T-helper 17 cell (primary cell): Measurements from ENCODE around the gene CTDSP2. TPM values are rescaled to one million over a fixed set of nuclear protein-coding genes. Genes with fewer than 3 reads are reported as not detected.

Experiments
- ATAC-seq: fragments of 150-1000 bp; cut with Tn5 transposase; 2 replicates; pipeline ENCODE4 v1.10.0; 2021; ENCODE audit warnings: mild to moderate bottlenecking, moderate library complexity
- DNase-seq, 3 donors: peaks; one replicate each; pipeline versions ENCODE4 v3.0.0 to v3.0.0-alpha.2; 2020 to 2021
- H3K9me3 ChIP-seq: one replicate; pipeline ENCODE4 v1.7.0; 2013; ENCODE audit warnings: low read length, mild to moderate bottlenecking; ENCODE audit not compliant: control insufficient read depth, poor library complexity, severe bottlenecking
- H3K27ac Mint-ChIP-seq: one replicate; pipeline ENCODE4 v1.8.0; 2022; ENCODE audit warnings: mild to moderate bottlenecking, moderate library complexity, mixed read lengths
- H3K27me3 Mint-ChIP-seq: one replicate; pipeline ENCODE4 v1.8.0; 2022; ENCODE audit warnings: mixed read lengths
- H3K36me3 Mint-ChIP-seq: one replicate; pipeline ENCODE4 v1.8.0; 2022; ENCODE audit warnings: low read depth, mixed read lengths
- H3K4me1 Mint-ChIP-seq: one replicate; pipeline ENCODE4 v1.8.0; 2022; ENCODE audit warnings: mild to moderate bottlenecking, mixed read lengths
- H3K4me3 Mint-ChIP-seq: one replicate; pipeline ENCODE4 v1.8.0; 2022; ENCODE audit warnings: mild to moderate bottlenecking, moderate library complexity, mixed read lengths
- total RNA-seq, 4 donors: library from RNA in 2 of 4; stranded (reverse) in 2 of 4; gene quantifications; one replicate each; pipeline ENCODE4 v1.2.3 and lab custom pipeline; 2022 to 2026

CTDSP2 gene
- total RNA-seq, 2 donors from 2014 or later: 114 to 132 TPM

DNA sequence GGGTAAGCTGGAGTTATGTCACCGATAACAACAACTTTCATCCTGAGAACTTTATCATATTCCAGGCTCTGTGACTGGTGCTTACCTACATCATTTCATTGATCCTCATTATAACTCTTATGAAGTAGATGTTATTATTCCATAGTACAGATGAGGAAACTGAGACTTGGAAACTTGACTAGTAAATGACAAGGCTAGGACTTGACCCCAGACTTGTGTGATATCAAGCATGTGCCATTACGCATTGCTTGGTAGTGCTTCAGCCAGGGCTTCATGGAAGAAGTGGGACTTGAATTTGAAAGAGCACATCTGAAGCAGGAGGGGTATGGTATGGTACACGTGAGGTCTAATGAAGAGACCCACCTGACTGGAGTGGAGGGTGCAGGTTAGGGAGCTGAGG lies 39.9 kb downstream of the CTDSP2 start:
- H3K9me3 ChIP-seq: no peaks in the 10 kb centered on the region
- no peak overlapping the region for H3K27ac Mint-ChIP-seq
- no peak for ATAC-seq
- H3K4me1 Mint-ChIP-seq: peaks cover 4% of the 10 kb centered on the region
- peaks cover 3% of the 10 kb centered on the region for H3K36me3 Mint-ChIP-seq
- no peak overlapping the region for H3K4me3 Mint-ChIP-seq
- no peaks in the 10 kb centered on the region for H3K27me3 Mint-ChIP-seq
- DNase-seq: no peak

DNA sequence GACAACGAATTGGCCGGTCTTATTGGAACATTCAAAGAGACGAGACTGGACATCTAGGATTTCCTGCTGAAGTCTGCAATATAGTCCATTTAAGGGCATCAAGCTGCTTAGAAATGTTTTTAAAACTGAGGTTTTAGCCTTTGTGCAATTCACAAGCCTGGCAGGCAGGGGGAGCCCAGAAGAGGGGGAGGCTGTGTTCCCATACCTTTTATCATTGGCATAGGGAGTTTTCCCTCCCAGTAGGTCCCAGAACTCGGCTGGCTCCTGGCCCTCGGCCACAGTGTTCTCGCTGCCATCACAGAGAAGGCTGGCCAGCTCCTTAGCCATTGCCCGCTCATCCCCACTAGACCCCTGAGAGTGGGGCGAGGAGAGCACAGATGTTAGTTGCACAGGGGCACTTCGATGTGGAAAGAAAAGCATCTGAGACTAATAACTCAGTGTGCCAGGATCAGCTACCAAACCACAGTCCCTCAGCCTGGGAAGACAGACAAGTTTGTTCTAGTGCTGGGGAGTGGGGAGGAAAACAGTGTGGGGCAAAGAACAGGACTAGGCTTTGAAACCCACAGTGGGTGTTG lies 43.1 kb downstream of the CTDSP2 start:
- ATAC-seq (peak; percentile 53), DNase-seq (peak in 1 of 3 donors; percentile 20)
- Mint-ChIP-seq H3K27me3 (no peaks in the 10 kb centered on the region), H3K36me3 (peaks cover 10% of the 10 kb centered on the region), H3K4me1 (peaks cover 10% of the 10 kb centered on the region), H3K4me3 (no peak overlapping the region), H3K27ac (no peak overlapping the region)
- no peaks in the 10 kb centered on the region for H3K9me3 ChIP-seq

DNA sequence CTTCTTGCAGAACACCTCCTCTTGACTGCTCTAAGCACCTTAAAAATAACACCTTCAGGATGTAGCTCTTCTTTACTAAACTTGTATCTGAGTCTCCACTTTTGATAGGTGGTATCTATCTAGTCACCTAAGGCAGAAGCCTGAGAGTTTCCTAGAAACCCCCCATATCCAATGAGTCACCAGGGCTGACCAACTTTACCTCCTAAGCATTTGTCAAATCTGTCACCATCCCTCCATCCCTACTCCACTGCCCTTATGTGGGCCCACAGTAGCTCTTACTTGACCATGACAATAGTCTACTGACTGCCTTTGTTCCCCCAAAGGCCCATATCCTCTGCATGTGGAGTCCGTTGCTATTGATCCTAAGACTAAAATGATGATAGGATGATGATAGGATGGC lies 43.9 kb downstream of the CTDSP2 start:
- peaks cover 12% of the 10 kb centered on the region for H3K36me3 Mint-ChIP-seq
- H3K4me1 Mint-ChIP-seq: peaks cover 10% of the 10 kb centered on the region
- ATAC-seq (no peak), DNase-seq (no peak)
- no peak overlapping the region for H3K27ac Mint-ChIP-seq
- no peak overlapping the region for H3K4me3 Mint-ChIP-seq
- no peaks in the 10 kb centered on the region for H3K27me3 Mint-ChIP-seq
- H3K9me3 ChIP-seq: no peaks in the 10 kb centered on the region

DNA sequence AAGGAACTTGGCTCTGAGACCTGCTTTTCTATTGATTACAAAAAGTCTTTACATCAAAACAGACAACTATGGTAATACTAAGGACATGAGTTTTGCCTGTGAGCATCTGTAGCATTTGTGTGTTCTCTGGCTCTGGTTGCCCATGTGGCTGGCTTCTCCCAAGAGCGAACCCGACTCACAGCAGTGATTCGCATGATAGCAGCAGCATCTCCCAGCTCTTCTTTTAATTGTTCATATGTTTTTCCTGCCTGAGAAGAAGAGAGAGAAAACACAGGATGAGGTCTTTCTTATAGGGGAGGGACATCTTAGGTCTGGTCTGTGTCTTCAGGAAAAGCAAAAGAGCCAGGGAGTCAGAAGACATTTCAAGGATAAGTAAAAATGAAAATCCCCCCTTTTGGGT lies 45.6 kb downstream of the CTDSP2 start:
- Mint-ChIP-seq H3K4me3 (no peak overlapping the region), H3K4me1 (peaks cover 13% of the 10 kb centered on the region), H3K36me3 (peaks cover 16% of the 10 kb centered on the region), H3K27me3 (no peaks in the 10 kb centered on the region), H3K27ac (no peak overlapping the region)
- no peaks in the 10 kb centered on the region for H3K9me3 ChIP-seq
- ATAC-seq (no peak), DNase-seq (no peak)

DNA sequence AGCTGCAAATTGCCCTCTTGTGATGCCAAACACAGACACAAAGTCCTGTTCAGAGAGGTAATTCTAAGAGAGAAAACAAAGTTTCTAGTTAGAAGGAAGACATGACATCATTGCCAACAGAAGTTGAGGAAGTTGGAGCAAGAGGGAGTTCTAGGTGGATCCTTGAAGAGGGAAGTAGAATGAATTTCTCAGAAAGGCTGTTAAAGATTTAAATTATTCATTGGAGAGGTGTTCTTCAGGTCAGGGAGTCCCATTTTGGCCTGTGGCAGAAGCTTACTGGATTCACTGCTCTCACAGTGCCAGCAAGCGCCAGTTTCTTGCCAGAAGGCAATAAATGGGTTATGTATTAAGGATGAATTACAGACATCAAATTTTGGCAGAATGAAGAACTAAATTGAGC lies 48.6 kb downstream of the CTDSP2 start:
- peaks cover 16% of the 10 kb centered on the region for H3K36me3 Mint-ChIP-seq
- H3K4me1 Mint-ChIP-seq: peaks cover 14% of the 10 kb centered on the region
- no peaks in the 10 kb centered on the region for H3K27me3 Mint-ChIP-seq
- H3K4me3 Mint-ChIP-seq: no peak overlapping the region
- ATAC-seq (no peak), DNase-seq (no peak)
- no peaks in the 10 kb centered on the region for H3K9me3 ChIP-seq
- H3K27ac Mint-ChIP-seq: no peak overlapping the region

DNA sequence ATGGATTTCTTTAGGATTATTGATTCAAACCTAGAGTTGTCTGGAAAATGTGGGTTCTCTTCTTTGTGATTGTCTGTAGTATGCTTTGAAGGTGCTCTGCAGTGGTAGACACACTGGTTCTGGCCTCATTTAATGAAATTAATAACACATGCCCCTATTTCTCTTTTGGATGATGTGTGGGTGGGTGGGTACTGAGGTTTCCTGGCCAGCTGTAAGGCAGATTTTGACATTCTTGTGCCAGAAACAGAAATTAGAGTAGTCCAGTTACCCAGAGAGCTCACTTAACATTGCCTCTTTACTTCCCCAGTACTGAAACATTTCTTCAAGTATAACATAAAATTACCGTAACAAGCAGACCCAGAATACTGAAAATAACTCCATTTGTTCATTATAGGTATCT lies 49.5 kb downstream of the CTDSP2 start:
- H3K9me3 ChIP-seq: no peaks in the 10 kb centered on the region
- H3K4me1 Mint-ChIP-seq: peaks cover 12% of the 10 kb centered on the region
- H3K27ac Mint-ChIP-seq: no peak overlapping the region
- no peaks in the 10 kb centered on the region for H3K27me3 Mint-ChIP-seq
- no peak overlapping the region for H3K4me3 Mint-ChIP-seq
- H3K36me3 Mint-ChIP-seq: peaks cover 15% of the 10 kb centered on the region
- ATAC-seq (no peak), DNase-seq (no peak)

DNA sequence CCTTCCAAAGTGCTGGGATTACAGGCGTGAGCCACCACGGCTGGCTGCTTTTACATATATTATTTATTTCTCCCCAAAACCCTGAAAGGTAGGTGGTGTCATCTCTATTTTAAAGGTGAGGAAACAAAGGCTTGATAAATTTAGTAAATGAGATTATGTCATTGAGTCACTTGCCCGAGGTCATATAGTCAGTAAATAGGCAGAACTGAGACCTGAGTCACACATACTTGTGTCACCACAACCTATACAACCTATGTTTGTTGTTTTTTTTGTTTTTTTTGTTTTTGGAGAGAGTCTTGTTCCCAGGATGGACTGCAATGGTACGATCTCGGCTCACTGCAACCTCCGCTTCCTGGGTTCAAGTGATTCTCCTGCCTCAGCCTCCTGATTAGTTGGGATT lies 51.2 kb downstream of the CTDSP2 start:
- ATAC-seq: no peak
- no peak for DNase-seq
- Mint-ChIP-seq H3K36me3 (peaks cover 15% of the 10 kb centered on the region), H3K27ac (no peak overlapping the region), H3K27me3 (no peaks in the 10 kb centered on the region), H3K4me1 (peaks cover 11% of the 10 kb centered on the region), H3K4me3 (no peak overlapping the region)
- H3K9me3 ChIP-seq: no peaks in the 10 kb centered on the region

DNA sequence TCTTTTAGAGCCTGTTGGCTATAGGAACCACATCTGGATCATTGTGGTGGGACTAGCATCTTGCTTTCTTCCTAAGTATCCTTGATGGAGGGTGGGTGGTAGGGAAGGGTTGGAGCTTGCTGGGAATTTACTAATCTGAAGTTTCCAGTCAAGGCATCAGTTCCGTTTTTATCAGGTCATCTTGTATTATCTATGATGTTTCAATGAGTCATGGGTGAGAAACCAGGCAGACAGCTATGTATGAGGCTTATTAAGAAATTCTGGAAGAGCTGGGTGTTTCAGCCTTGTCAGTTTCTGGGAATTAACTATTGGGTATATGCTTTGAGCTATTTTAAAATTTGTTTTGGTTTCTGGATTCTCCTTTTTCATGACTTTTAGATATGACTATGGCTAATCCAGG lies 52.6 kb downstream of the CTDSP2 start:
- no peaks in the 10 kb centered on the region for H3K9me3 ChIP-seq
- H3K27ac Mint-ChIP-seq: no peak overlapping the region
- ATAC-seq (no peak), DNase-seq (no peak)
- H3K4me3 Mint-ChIP-seq: no peak overlapping the region
- H3K36me3 Mint-ChIP-seq: peaks cover 10% of the 10 kb centered on the region
- H3K27me3 Mint-ChIP-seq: no peaks in the 10 kb centered on the region
- H3K4me1 Mint-ChIP-seq: peaks cover 9% of the 10 kb centered on the region

DNA sequence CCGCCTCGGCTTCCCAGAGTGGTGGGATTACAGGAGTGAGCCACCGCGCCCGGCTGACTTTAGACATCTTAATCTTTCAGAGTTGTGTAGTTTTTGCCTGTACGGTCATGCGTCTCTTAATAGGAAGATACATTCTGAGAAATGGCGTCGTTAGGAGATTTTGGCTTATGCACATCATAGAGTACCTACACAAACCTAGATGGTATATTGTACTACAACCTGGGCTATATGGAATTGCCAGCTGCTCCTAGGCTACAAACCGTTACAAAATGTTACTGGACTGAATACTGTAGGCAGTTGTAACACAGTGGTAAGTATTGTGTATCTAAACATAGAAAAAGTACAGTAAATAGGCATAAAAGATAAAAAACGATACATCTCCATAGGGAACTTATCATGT lies 62.7 kb downstream of the CTDSP2 start:
- Mint-ChIP-seq H3K27ac (peak overlapping the region; percentile 99), H3K4me1 (peaks cover 45% of the 10 kb centered on the region), H3K36me3 (peaks cover 7% of the 10 kb centered on the region), H3K4me3 (peak overlapping the region; percentile 65), H3K27me3 (no peaks in the 10 kb centered on the region)
- H3K9me3 ChIP-seq: no peaks in the 10 kb centered on the region
- ATAC-seq (no peak), DNase-seq (no peak)

DNA sequence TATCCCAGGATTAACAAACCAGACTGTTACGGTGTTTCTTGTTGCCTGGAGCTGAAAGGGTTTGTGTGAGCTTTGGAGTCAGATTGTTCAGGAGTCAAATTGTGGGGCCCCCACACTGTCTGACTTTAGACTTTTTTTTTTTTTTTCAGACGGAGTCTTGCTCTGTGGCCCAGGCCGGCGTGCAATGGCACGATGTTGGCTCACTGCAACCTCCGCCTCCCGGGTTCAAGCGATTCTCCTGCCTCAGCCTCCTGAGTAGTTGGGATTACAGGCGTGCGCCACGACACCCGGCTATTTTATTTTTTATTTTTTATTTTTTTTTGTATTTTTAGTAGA lies 63.1 kb downstream of the CTDSP2 start:
- ATAC-seq: no peak
- peaks cover 48% of the 10 kb centered on the region for H3K4me1 Mint-ChIP-seq
- H3K36me3 Mint-ChIP-seq: peaks cover 7% of the 10 kb centered on the region
- H3K27me3 Mint-ChIP-seq: no peaks in the 10 kb centered on the region
- H3K4me3 Mint-ChIP-seq: peak overlapping the region; percentile 99
- no peak for DNase-seq
- no peaks in the 10 kb centered on the region for H3K9me3 ChIP-seq
- peak overlapping the region; percentile 99 for H3K27ac Mint-ChIP-seq

DNA sequence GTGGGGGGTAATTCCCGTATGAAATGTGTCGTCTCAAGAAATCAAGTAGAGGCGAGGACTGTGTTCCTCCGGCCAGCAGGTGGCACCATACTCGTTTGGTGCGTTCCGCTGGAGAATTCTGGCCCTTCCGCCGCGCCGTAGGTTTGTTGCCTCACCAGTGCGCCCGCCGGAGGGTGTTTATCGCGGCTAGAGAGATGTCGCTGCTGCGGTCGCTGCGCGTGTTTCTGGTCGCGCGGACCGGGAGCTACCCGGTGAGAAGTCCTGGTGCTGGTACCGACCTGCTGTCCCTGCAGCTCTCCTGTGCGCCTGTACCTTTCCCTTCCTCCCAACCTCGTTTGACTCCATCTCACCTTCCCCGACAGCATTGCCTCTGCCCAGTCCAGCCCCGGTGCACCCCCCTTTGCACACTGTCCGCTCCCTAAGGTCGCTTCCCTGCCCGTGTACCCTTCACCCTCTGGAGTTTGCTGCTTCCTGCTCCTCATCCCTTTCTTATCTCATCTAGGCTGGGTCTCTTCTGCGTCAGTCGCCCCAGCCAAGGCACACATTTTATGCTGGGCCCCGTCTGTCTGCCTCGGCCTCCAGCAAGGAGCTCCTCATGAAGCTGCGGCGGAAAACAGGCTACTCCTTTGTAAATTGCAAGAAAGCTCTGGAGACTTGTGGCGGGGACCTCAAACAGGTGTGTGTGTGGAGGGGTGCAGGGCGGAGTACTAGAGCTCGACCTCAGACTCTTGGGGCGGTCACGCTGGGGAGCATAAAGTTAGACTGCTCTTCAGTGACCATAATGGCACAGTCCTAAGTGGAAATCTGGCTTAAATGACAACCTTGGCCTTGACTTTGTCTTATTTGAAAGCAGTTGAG lies 63.7 kb downstream of the CTDSP2 start, which contains the start of gene TSFM:
TSFM (plus strand) TSS at position 180 of the 858 bp plus-strand sequence; CDS start at position 195, 15 bp downstream.
- DNase-seq (peak; percentile 91 to 98 (median 95)), ATAC-seq (peak; percentile 91)
- Mint-ChIP-seq H3K27ac (peak within 1 kb of the TSS; percentile 99), H3K36me3 (peaks cover 7% of the 10 kb centered on the region), H3K4me3 (peak within 1 kb of the TSS; percentile 99), H3K27me3 (no peaks in the 10 kb centered on the region), H3K4me1 (peaks cover 52% of the 10 kb centered on the region)
- no peaks in the 10 kb centered on the region for H3K9me3 ChIP-seq

DNA sequence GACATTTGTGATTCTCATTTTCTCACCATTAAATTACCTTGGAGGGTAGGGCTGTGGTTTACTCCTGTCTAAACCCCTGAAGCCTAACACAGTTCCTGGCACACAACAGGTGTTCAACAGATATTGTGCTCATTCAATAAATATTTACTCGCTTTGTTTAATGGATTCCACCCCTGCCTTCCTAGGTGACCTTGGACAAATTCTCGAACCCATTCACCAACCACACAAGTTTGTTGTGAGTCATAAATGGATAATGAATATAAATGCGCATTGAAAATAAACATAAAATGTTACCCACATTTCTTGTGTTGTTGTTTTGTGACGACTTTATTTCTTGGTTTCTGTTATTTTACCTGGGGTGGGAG lies 64.3 kb downstream of the CTDSP2 start:
- ATAC-seq (no peak), DNase-seq (no peak)
- H3K4me3 Mint-ChIP-seq: peak overlapping the region; percentile 99
- H3K36me3 Mint-ChIP-seq: peaks cover 7% of the 10 kb centered on the region
- H3K27me3 Mint-ChIP-seq: no peaks in the 10 kb centered on the region
- peaks cover 52% of the 10 kb centered on the region for H3K4me1 Mint-ChIP-seq
- H3K27ac Mint-ChIP-seq: peak overlapping the region; percentile 99
- no peaks in the 10 kb centered on the region for H3K9me3 ChIP-seq

DNA sequence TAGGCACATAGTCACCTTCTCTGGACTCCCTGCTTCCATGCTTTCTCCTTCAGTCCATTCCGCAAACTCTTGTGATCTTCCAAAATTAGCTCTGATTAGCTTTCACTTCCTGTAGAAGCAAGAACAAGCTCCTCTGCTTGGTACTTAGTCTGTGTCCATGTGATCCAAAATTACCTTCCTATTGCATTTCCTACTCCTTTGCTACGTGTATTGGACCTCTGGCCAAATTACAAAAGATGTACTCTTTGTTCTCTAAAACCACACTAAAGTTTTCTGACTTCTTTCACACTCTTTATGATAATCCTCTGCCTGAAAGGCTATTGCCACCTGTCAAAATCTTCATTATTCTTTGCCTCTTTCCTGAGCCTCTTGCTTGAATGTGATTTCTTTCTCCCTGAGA lies 64.7 kb downstream of the CTDSP2 start:
- Mint-ChIP-seq H3K27me3 (no peaks in the 10 kb centered on the region), H3K4me3 (peak overlapping the region; percentile 99), H3K27ac (peak overlapping the region; percentile 99), H3K36me3 (peaks cover 7% of the 10 kb centered on the region), H3K4me1 (peaks cover 56% of the 10 kb centered on the region)
- DNase-seq (no peak), ATAC-seq (no peak)
- no peaks in the 10 kb centered on the region for H3K9me3 ChIP-seq

DNA sequence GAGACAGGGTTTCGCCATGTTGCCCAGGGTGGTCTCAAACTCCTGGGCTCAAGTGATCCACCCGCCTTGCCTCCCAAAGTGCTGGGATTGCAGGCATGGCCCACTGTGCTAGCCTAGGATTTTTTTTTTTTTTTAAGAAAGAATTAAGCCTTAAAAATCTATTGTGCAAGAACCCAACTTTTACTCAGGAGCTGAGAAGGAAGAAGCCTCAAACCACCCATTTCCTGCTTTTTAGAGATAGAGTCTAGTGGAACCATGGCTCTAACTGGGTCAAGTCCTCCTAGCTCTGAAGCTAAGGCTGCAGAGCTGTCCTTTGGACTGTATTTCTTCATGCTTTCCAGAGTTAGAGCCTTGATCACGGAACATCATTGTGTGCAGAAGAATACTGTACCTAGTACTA lies 65.3 kb downstream of the CTDSP2 start:
- Mint-ChIP-seq H3K27me3 (no peaks in the 10 kb centered on the region), H3K27ac (peak overlapping the region; percentile 99), H3K4me3 (peak overlapping the region; percentile 99), H3K36me3 (peaks cover 6% of the 10 kb centered on the region), H3K4me1 (peaks cover 53% of the 10 kb centered on the region)
- H3K9me3 ChIP-seq: no peaks in the 10 kb centered on the region
- ATAC-seq: peak; percentile 63
- DNase-seq: no peak
